H1 (cell line): ENCODE measurements around the gene DMBT1. TPM values are rescaled to one million over a fixed set of nuclear protein-coding genes. Genes with fewer than 3 reads are reported as not detected.

Source experiments
- BCL11A ChIP-seq, 2 experiments: IDR thresholded peaks; one replicate each; pipeline ENCODE4 v1.6.1; 2011; ENCODE audit warnings: low read depth in 2 of 2, low read length in 2 of 2, mild to moderate bottlenecking in 2 of 2
- CHD2 ChIP-seq: IDR thresholded peaks from 2 replicates; pipeline ENCODE4 v1.6.1; 2012; ENCODE audit warnings: low read length, improper control_type of control experiment
- CHD7 ChIP-seq: fragments of 300-600 bp; sonication (generic); IDR thresholded peaks from 2 replicates; pipeline ENCODE4 v1.7.1; 2012; ENCODE audit warnings: low read length, moderate library complexity, mild to moderate bottlenecking, inconsistent platforms; ENCODE audit not compliant: insufficient replicate concordance
- MAX ChIP-seq: IDR thresholded peaks from 2 replicates; pipeline ENCODE4 v1.6.1; 2012; ENCODE audit warnings: inconsistent platforms
- NANOG ChIP-seq: IDR thresholded peaks from 2 replicates; pipeline ENCODE4 v1.6.1; 2011; ENCODE audit warnings: low read length, low read depth, mild to moderate bottlenecking, inconsistent platforms; ENCODE audit not compliant: insufficient read depth, poor library complexity, severe bottlenecking
- POLR2AphosphoS5 ChIP-seq: IDR thresholded peaks from 2 replicates; pipeline ENCODE4 v1.6.1; 2011; ENCODE audit warnings: low read depth, low read length
- RAD21 ChIP-seq, 2 experiments: IDR thresholded peaks in 1 of 2; conservative IDR thresholded peaks in 1 of 2; 2 replicates each; pipeline ENCODE4 v1.6.1; 2011; ENCODE audit warnings: low read depth in 2 of 2, low read length in 2 of 2, improper control_type of control experiment in 1 of 2, inconsistent platforms in 1 of 2, mild to moderate bottlenecking in 1 of 2, moderate library complexity in 1 of 2
- RBBP5 ChIP-seq: IDR thresholded peaks from 2 replicates; pipeline ENCODE4 v1.7.1; 2012; ENCODE audit warnings: low read depth, mild to moderate bottlenecking, inconsistent platforms, low read length, moderate library complexity, borderline replicate concordance
- SP4 ChIP-seq: IDR thresholded peaks from 2 replicates; pipeline ENCODE4 v1.6.1; 2012; ENCODE audit warnings: low read length, inconsistent platforms
- SUZ12 ChIP-seq: fragments of 200-600 bp; sonication (generic); IDR thresholded peaks from 2 replicates; pipeline ENCODE4 v1.6.1; 2012; ENCODE audit warnings: mild to moderate bottlenecking, inconsistent platforms, low read length, moderate library complexity, mixed read lengths
- TAF1 ChIP-seq: IDR thresholded peaks from 2 replicates; pipeline ENCODE4 v1.6.1; 2011; ENCODE audit warnings: mild to moderate bottlenecking, low read depth, low read length
- polyA plus RNA-seq, 7 experiments: library from polyadenylated mRNA; depleted of rRNA in 3 of 7; stranded (reverse) in 5 of 7; unstranded in 2 of 7; fragments of >200 nt in 5 of 7; fragments of 200-250 nt in 2 of 7; gene quantifications; 1 replicate in 5 of 7; 2 replicates in 1 of 7; 4 replicates in 1 of 7; pipeline versions ENCODE4 v1.2.1 to v1.2.3, GENCODE V29; 2011 to 2013; ENCODE audit warnings: missing spikeins in 2 of 7, mixed read lengths in 2 of 7
- total RNA-seq: library from RNA; stranded (reverse); fragmentation: NEBNext Ultra II Directional; extraction: Animal tissue kit (Norgen Biotek cat#: 25700); gene quantifications from 2 replicates; pipeline ENCODE4 v1.2.1, GENCODE V29; 2021

DMBT1 gene
- total and polyA plus RNA-seq, 2 of the 8 experiments (the other 6 are each of a cell fraction or from before 2014, with no cell fraction given): 0.03 TPM; not detected in 1

DNA sequence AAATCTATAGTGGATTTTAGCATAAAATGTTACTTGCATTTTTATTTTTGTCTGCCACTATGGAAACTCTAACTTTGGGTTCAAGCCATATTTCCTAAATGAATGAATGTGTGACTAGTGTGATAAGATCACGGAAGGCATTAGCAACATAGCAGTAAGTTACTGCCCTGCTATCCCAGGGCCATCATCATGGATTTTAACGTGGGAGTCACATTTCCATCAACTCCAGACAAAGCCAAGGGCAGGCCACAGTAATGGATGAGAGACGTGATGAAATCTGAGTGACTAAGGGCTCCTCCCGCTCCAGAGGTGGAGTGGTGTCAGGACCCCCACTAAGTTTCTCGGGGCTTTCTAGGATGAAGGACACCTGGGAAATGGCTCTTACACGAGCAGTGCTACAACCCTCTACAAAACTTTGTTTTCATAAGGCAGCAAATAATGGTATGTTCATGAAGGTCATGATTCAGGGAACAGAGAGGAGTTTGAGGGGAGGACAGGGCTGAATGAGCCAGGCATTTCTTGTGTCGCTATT, 104.8 kb downstream of the DMBT1 start (continued):
- no peak for TF ChIP-seq CHD7
- TF ChIP-seq RAD21 (IDR thresholded peaks at IDR 0.05 in 1 of 2, conservative IDR thresholded peaks at IDR 0.05 in 1 of 2; ENCODE audit: low read depth in 2 of 2, low read length in 2 of 2): no peak
- no peak for TF ChIP-seq BCL11A (IDR thresholded peaks at IDR 0.05; ENCODE audit: low read depth in 2 of 2, low read length in 2 of 2)
- TF ChIP-seq RBBP5: no peak
- no peak for TF ChIP-seq CHD2
- TF ChIP-seq SUZ12: no peak
- no peak for TF ChIP-seq SP4
- no peak for TF ChIP-seq NANOG
- no peak for TF ChIP-seq TAF1
- no peak for TF ChIP-seq POLR2AphosphoS5
- TF ChIP-seq MAX: no peak
